NT2/D1 (cell line): ENCODE results near the gene MT4.

Experiments
- DNase-seq: peaks from one replicate; pipeline ENCODE4 v3.0.0-alpha.2; 2011; ENCODE audit warnings: low read depth, low spot score
- H3K27me3 ChIP-seq: 2 replicates; pipeline ENCODE4 v1.6.0; 2011; ENCODE audit warnings: mild to moderate bottlenecking; ENCODE audit not compliant: insufficient read length, insufficient read depth
- H3K36me3 ChIP-seq: 2 replicates; pipeline ENCODE4 v1.6.1; 2011; ENCODE audit warnings: mild to moderate bottlenecking, low read length, mixed read lengths; ENCODE audit not compliant: insufficient read depth, insufficient read length
- H3K4me1 ChIP-seq: 2 replicates; pipeline ENCODE4 v1.5.1; 2011; ENCODE audit not compliant: insufficient read depth, insufficient read length
- H3K4me3 ChIP-seq: 2 replicates; pipeline ENCODE4 v1.5.1; 2011; ENCODE audit warnings: low read depth; ENCODE audit not compliant: insufficient read length
- H3K9ac ChIP-seq: 2 replicates; pipeline ENCODE4 v1.6.0; 2011; ENCODE audit warnings: low read depth; ENCODE audit not compliant: insufficient read length
- H3K9me3 ChIP-seq: 2 replicates; pipeline ENCODE4 v1.5.1; 2011; ENCODE audit warnings: mild to moderate bottlenecking, low read length; ENCODE audit not compliant: insufficient read depth
- SUZ12 ChIP-seq: IDR thresholded peaks from 2 replicates; pipeline ENCODE4 v1.6.1; 2011; ENCODE audit not compliant: insufficient read length, insufficient read depth; ENCODE audit errors: extremely low read depth
- YY1 ChIP-seq: IDR thresholded peaks from 2 replicates; pipeline ENCODE4 v1.6.1; 2011; ENCODE audit not compliant: insufficient read length, insufficient read depth
- ZNF274 ChIP-seq: IDR thresholded peaks from 2 replicates; pipeline ENCODE4 v1.6.1; 2011; ENCODE audit warnings: mild to moderate bottlenecking, low read depth, low read length

Gene MT4

GRCh38 chr16:56591377-56592060 is 26.6 kb downstream of the MT4 start:
- Histone ChIP-seq H3K27me3 (peaks cover 58% of the 10 kb centered on the region), H3K4me3 (no peak overlapping the region), H3K36me3 (no peaks in the 10 kb centered on the region), H3K9ac (no peak overlapping the region), H3K4me1 (peaks cover 8% of the 10 kb centered on the region), H3K9me3 (no peaks in the 10 kb centered on the region)
- DNase-seq = no peak
- TF ChIP-seq ZNF274 (no peak), SUZ12 (no peak), YY1 (no peak)

- DNase-seq = no peak
- no peaks in the 10 kb centered on the region for H3K9me3 ChIP-seq
- H3K36me3 ChIP-seq = no peaks in the 10 kb centered on the region
- no peak overlapping the region for H3K4me3 ChIP-seq
- peaks cover 8% of the 10 kb centered on the region for H3K4me1 ChIP-seq
- no peak for TF ChIP-seq ZNF274
- no peak for TF ChIP-seq YY1
- TF ChIP-seq SUZ12 = no peak
- H3K27me3 ChIP-seq = peaks cover 37% of the 10 kb centered on the region
- no peak overlapping the region for H3K9ac ChIP-seq
These were observed 28.9 kb downstream of the MT4 start for GRCh38 chr16:56593573-56594291.

DNA sequence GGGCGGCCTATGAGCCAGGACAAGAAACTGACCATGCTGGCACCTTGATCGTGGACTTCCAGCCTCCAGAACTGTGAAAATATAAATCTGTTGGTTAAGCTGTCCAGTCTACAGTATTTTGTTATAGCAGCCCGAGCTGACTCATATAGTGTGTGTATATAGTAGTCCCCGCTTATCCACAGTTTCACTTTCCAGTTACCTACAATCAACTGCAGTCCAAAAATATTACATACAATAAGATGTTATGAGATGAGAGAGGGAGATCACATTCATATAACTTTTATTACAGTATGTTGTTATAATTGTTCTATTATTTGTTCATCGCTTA is 29.4 kb downstream of the MT4 start:
- no peaks in the 10 kb centered on the region for H3K9me3 ChIP-seq
- DNase-seq = no peak
- H3K27me3 ChIP-seq = peaks cover 32% of the 10 kb centered on the region
- H3K4me3 ChIP-seq = no peak overlapping the region
- H3K9ac ChIP-seq = no peak overlapping the region
- TF ChIP-seq YY1 = no peak
- peaks cover 6% of the 10 kb centered on the region for H3K4me1 ChIP-seq
- no peaks in the 10 kb centered on the region for H3K36me3 ChIP-seq

GRCh38 chr16:56600398-56600999 is 35.6 kb downstream of the MT4 start:
- Histone ChIP-seq H3K4me3 (no peak overlapping the region), H3K9me3 (no peaks in the 10 kb centered on the region), H3K27me3 (no peaks in the 10 kb centered on the region), H3K36me3 (no peaks in the 10 kb centered on the region), H3K4me1 (peaks cover 2% of the 10 kb centered on the region), H3K9ac (no peak overlapping the region)
- no peak for TF ChIP-seq SUZ12
- no peak for TF ChIP-seq YY1
- TF ChIP-seq ZNF274 = no peak
- no peak for DNase-seq

GRCh38 chr16:56601325-56601724 is 36.5 kb downstream of the MT4 start:
- H3K4me3 ChIP-seq = no peak overlapping the region
- TF ChIP-seq SUZ12 (no peak), YY1 (no peak), ZNF274 (no peak)

GRCh38 chr16:56603589-56603988 is 38.7 kb downstream of the MT4 start:
- Histone ChIP-seq H3K4me3 (no peak overlapping the region), H3K27me3 (no peaks in the 10 kb centered on the region), H3K36me3 (no peaks in the 10 kb centered on the region), H3K4me1 (peaks cover 6% of the 10 kb centered on the region), H3K9me3 (no peaks in the 10 kb centered on the region), H3K9ac (no peak overlapping the region)
- DNase-seq = no peak
- TF ChIP-seq SUZ12 (no peak), YY1 (no peak), ZNF274 (no peak)

More at GRCh38 chr16:56601325-56601724, 36.5 kb downstream of the MT4 start:
- no peaks in the 10 kb centered on the region for H3K36me3 ChIP-seq
- no peak for DNase-seq
- H3K9me3 ChIP-seq = no peaks in the 10 kb centered on the region
- peaks cover 2% of the 10 kb centered on the region for H3K4me1 ChIP-seq
- no peak overlapping the region for H3K9ac ChIP-seq
- no peaks in the 10 kb centered on the region for H3K27me3 ChIP-seq

DNA sequence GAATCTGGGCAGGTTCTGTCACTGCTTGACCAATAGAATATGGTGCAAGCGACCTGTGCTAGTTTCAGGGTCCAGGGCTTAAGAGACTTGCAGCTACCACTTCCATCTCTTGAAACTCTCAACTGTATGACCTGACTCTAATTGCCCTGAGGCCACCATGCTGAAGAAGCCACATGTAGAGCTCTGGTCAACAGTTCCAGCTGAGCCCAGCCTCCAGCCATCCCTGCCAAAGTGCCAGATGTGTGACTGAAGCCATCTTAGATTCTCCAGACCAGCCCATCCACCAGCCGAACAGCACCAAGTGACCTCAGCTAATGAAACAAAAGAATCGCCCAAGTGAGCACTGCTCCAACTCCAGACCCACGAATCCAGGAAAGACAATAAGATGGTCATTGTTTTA is 40.1 kb downstream of the MT4 start:
- no peaks in the 10 kb centered on the region for H3K9me3 ChIP-seq
- H3K4me1 ChIP-seq = peaks cover 7% of the 10 kb centered on the region

More for the DNA sequence above, 40.1 kb downstream of the MT4 start:
- DNase-seq = no peak
- TF ChIP-seq SUZ12 (no peak), ZNF274 (no peak), YY1 (no peak)
- H3K36me3 ChIP-seq = peaks cover 6% of the 10 kb centered on the region
- no peaks in the 10 kb centered on the region for H3K27me3 ChIP-seq
- H3K4me3 ChIP-seq = no peak overlapping the region
- no peak overlapping the region for H3K9ac ChIP-seq
